C4-2B (cell line): ENCODE results near the gene FAM111B.
A peak's percentile ranks its signal among the peaks of the same experiment; 100 is the strongest.

Experiments
- CTCF ChIP-seq: fragments of 450-650 bp; conservative IDR thresholded peaks from 2 replicates; pipeline ENCODE4 v1.5.1; 2017; ENCODE audit warnings: mild to moderate bottlenecking
- ZFX ChIP-seq: fragments of 450-650 bp; IDR thresholded peaks from 2 replicates; pipeline ENCODE4 v1.6.1; 2017

GRCh38 chr11:59171508-59172322, 64.7 kb downstream of the FAM111B start, which contains the start of gene DTX4:
- TF ChIP-seq CTCF: peak; percentile 99
- no peak for TF ChIP-seq ZFX
